Measurements from ENCODE around the gene KCNMB4. TPM values are rescaled to one million over a fixed set of nuclear protein-coding genes. Genes with fewer than 3 reads are reported as not detected.

Gene KCNMB4
- total RNA-seq, 1 experiment from 2014 or later, result 1.9 TPM

- Histone ChIP-seq H3K27me3 (replicated peaks; ENCODE audit: insufficient read depth, low read depth, low read length, poor library complexity) (no peaks in the 10 kb centered on the region), H3K36me3 (ENCODE audit: insufficient read depth, low read length, poor library complexity, severe bottlenecking) (no peaks in the 10 kb centered on the region), H3K9me3 (ENCODE audit: low read depth, low read length, poor library complexity, severe bottlenecking) (no peaks in the 10 kb centered on the region), H3K4me1 (ENCODE audit: insufficient read depth, low read length, poor library complexity, severe bottlenecking) (no peaks in the 10 kb centered on the region), H3K27ac (ENCODE audit: low read depth, low read length, poor library complexity, severe bottlenecking) (no peak overlapping the region), H3K4me3 (ENCODE audit: low read depth, low read length, poor library complexity, severe bottlenecking) (no peak overlapping the region)
- no TSS peak for BruUV-seq (replicated peaks)
- DNase-seq (ENCODE audit: low spot score), result no peak
- intact Hi-C loops (cut with micrococcal nuclease; ENCODE audit: unreplicated experiment), result no loop called here
- POLR2A ChIA-PET (ENCODE audit: low non-redundant PET), result no interaction called here
- no peak for TF ChIP-seq EZH2 (IDR thresholded peaks at IDR 0.05; ENCODE audit: borderline replicate concordance, low read depth, low read length, poor library complexity, severe bottlenecking)
- CTCF ChIA-PET, result no interaction called here
Measured at GRCh38 chr12:70321191-70321590, 44.9 kb upstream of the KCNMB4 start.

- ChIA-PET CTCF (no interaction called here), POLR2A (ENCODE audit: low non-redundant PET) (interaction anchor here (0.5 kb wide), 1 partner anchor 656 kb away, joined by 3 read pairs; no protein-coding TSS in a partner anchor)
- intact Hi-C loops (cut with micrococcal nuclease; ENCODE audit: unreplicated experiment), result no loop called here
- H3K36me3 ChIP-seq (ENCODE audit: insufficient read depth, low read length, poor library complexity, severe bottlenecking), result no peaks in the 10 kb centered on the region
- TF ChIP-seq CTCF (conservative IDR thresholded peaks at IDR 0.05; ENCODE audit: low read depth, low read length) (no peak), EZH2 (IDR thresholded peaks at IDR 0.05; ENCODE audit: borderline replicate concordance, low read depth, low read length, poor library complexity, severe bottlenecking) (no peak)
- no peaks in the 10 kb centered on the region for H3K9me3 ChIP-seq (ENCODE audit: low read depth, low read length, poor library complexity, severe bottlenecking)
- DNase-seq (ENCODE audit: low spot score), result no peak
- H3K4me3 ChIP-seq (ENCODE audit: low read depth, low read length, poor library complexity, severe bottlenecking), result no peak overlapping the region
- BruUV-seq (replicated peaks), result no TSS peak
- no peaks in the 10 kb centered on the region for H3K4me1 ChIP-seq (ENCODE audit: insufficient read depth, low read length, poor library complexity, severe bottlenecking)
- no peaks in the 10 kb centered on the region for H3K27me3 ChIP-seq (replicated peaks; ENCODE audit: insufficient read depth, low read depth, low read length, poor library complexity)
- no peak overlapping the region for H3K27ac ChIP-seq (ENCODE audit: low read depth, low read length, poor library complexity, severe bottlenecking)
Measured at GRCh38 chr12:70327541-70327940, 38.5 kb upstream of the KCNMB4 start.

DNA sequence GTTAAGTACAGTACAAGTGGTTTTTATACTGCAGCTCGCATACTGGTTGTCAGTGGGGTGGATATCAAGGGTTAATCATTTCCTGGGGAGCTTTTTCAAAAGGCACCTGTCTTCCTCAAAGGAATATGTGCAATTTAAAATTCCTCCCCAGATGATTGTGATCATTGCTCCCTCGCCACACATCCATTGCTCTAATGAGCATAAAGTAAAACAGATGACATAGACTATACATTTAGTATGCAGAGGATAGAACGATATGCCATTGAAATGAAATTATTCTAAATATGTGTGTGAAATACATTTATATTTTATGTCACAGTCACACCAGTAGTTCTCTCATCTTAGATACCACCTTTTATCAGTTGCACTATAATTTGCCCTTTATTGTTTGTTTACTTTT, 36.4 kb upstream of the KCNMB4 start:
- ChIA-PET CTCF (no interaction called here), POLR2A (ENCODE audit: low non-redundant PET) (no interaction called here)
- no TSS peak for BruUV-seq (replicated peaks)

GRCh38 chr12:70330158-70330557, 35.9 kb upstream of the KCNMB4 start:
- CTCF ChIA-PET, result no interaction called here
- DNase-seq (ENCODE audit: low spot score), result no peak
- H3K4me3 ChIP-seq (ENCODE audit: low read depth, low read length, poor library complexity, severe bottlenecking), result no peak overlapping the region
- POLR2A ChIA-PET (ENCODE audit: low non-redundant PET), result no interaction called here
- no peak overlapping the region for H3K27ac ChIP-seq (ENCODE audit: low read depth, low read length, poor library complexity, severe bottlenecking)
- no peaks in the 10 kb centered on the region for H3K9me3 ChIP-seq (ENCODE audit: low read depth, low read length, poor library complexity, severe bottlenecking)
- H3K4me1 ChIP-seq (ENCODE audit: insufficient read depth, low read length, poor library complexity, severe bottlenecking), result peaks cover 5% of the 10 kb centered on the region
- intact Hi-C loops (cut with micrococcal nuclease; ENCODE audit: unreplicated experiment), result no loop called here
- no peaks in the 10 kb centered on the region for H3K27me3 ChIP-seq (replicated peaks; ENCODE audit: insufficient read depth, low read depth, low read length, poor library complexity)
- TF ChIP-seq CTCF (conservative IDR thresholded peaks at IDR 0.05; ENCODE audit: low read depth, low read length) (no peak), EZH2 (IDR thresholded peaks at IDR 0.05; ENCODE audit: borderline replicate concordance, low read depth, low read length, poor library complexity, severe bottlenecking) (no peak)
- no TSS peak for BruUV-seq (replicated peaks)
- H3K36me3 ChIP-seq (ENCODE audit: insufficient read depth, low read length, poor library complexity, severe bottlenecking), result no peaks in the 10 kb centered on the region

More for the DNA sequence above, 36.4 kb upstream of the KCNMB4 start:
- no peaks in the 10 kb centered on the region for H3K27me3 ChIP-seq (replicated peaks; ENCODE audit: insufficient read depth, low read depth, low read length, poor library complexity)
- TF ChIP-seq EZH2 (IDR thresholded peaks at IDR 0.05; ENCODE audit: borderline replicate concordance, low read depth, low read length, poor library complexity, severe bottlenecking), result no peak
- H3K27ac ChIP-seq (ENCODE audit: low read depth, low read length, poor library complexity, severe bottlenecking), result no peak overlapping the region
- intact Hi-C loops (cut with micrococcal nuclease; ENCODE audit: unreplicated experiment), result no loop called here
- H3K36me3 ChIP-seq (ENCODE audit: insufficient read depth, low read length, poor library complexity, severe bottlenecking), result no peaks in the 10 kb centered on the region
- H3K4me3 ChIP-seq (ENCODE audit: low read depth, low read length, poor library complexity, severe bottlenecking), result no peak overlapping the region
- peaks cover 5% of the 10 kb centered on the region for H3K4me1 ChIP-seq (ENCODE audit: insufficient read depth, low read length, poor library complexity, severe bottlenecking)
- no peaks in the 10 kb centered on the region for H3K9me3 ChIP-seq (ENCODE audit: low read depth, low read length, poor library complexity, severe bottlenecking)
- no peak for DNase-seq (ENCODE audit: low spot score)

Data from A673 (cell line).